ENCODE data around the gene CENPS. TPM values are rescaled to one million over a fixed set of nuclear protein-coding genes. Genes with fewer than 3 reads are reported as not detected.

Gene CENPS
- total and polyA plus RNA-seq, 2 of the 8 experiments (the other 6 are each of a cell fraction or from before 2014, with no cell fraction given): 7.8 to 20.3 TPM

DNA sequence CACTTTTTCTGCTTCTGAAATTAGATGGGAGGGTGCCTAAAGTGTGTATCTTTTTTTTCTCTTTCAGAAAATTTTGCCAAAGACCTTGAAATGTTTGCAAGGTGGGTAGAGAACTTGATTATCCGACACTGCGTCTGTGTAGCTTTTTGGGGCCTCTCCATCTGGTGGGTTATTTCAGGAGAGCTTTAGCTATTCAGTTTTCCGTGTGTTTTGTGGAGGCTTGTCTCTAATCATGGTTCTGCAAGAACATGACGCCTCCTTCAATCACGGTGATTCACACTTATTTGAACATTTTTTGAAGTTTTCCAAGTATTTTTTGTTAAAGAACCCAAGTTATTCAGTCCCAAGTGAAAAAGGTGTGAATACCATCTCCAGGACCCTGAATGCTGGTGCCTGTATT lies 4.4 kb downstream of the CENPS start (continued):
- TF ChIP-seq E2F6 (IDR thresholded peaks at IDR 0.05): no peak
- no peak for TF ChIP-seq CHD7 (IDR thresholded peaks at IDR 0.05; ENCODE audit: insufficient replicate concordance, low read length)
- no peak for TF ChIP-seq BACH1 (IDR thresholded peaks at IDR 0.05; ENCODE audit: low read length)
- TF ChIP-seq CEBPB (IDR thresholded peaks at IDR 0.05; ENCODE audit: low read depth, low read length): no peak
- no peak for TF ChIP-seq HDAC6 (IDR thresholded peaks at IDR 0.05; ENCODE audit: low read depth, low read length)
- no peak for TF ChIP-seq ATF2 (IDR thresholded peaks at IDR 0.05; ENCODE audit: low read length)

Measured in H1 (cell line).